B cell (primary cell): ENCODE measurements around the gene CA5A. TPM values are rescaled to one million over a fixed set of nuclear protein-coding genes. Genes with fewer than 3 reads are reported as not detected.

Experiments used
- ATAC-seq: fragments of 200-7000 bp; cut with Tn5 transposase; one replicate; pipeline ENCODE4 v1.10.0; 2021; ENCODE audit warnings: low read depth, mild to moderate bottlenecking, moderate number of reproducible peaks, moderate library complexity
- CTCF ChIA-PET: fragments of 350-600 bp; sonication (Branson Sonifier 250); formaldehyde crosslinking; loops from one replicate; lab custom pipeline; 2021; ENCODE audit warnings: antibody characterized with exemption, inconsistent platforms; lab: Charles Lee
- POLR2A ChIA-PET: fragments of 350-600 bp; sonication (Branson Sonifier 250); formaldehyde crosslinking; loops from one replicate; lab custom pipeline; 2021; ENCODE audit warnings: antibody characterized with exemption; lab: Charles Lee
- DNase-seq: peaks from one replicate; pipeline ENCODE4 v3.0.0; 2013
- H2AFZ ChIP-seq: 2 replicates; pipeline ENCODE4 v1.6.1; 2012; ENCODE audit warnings: mild to moderate bottlenecking, low read depth, low read length; ENCODE audit not compliant: insufficient read depth, poor library complexity, severe bottlenecking
- H3K27ac ChIP-seq, 2 donors: 1 replicate in 1 of 2; 2 replicates in 1 of 2; pipeline ENCODE4 v1.5.1; 2012 to 2013; ENCODE audit warnings: low read length in 2 of 2, mild to moderate bottlenecking in 2 of 2, moderate library complexity in 1 of 2
- H3K27me3 ChIP-seq, 4 experiments: fragments of 200-600 bp in 1 of 4; sonication (generic) in 1 of 4; replicated peaks in 1 of 4; 1 replicate in 2 of 4; 2 replicates in 2 of 4; pipeline versions ENCODE4 v1.6.1 to v1.7.0; 2013 to 2016; ENCODE audit warnings: low read length in 3 of 4, mild to moderate bottlenecking in 2 of 4, mixed read lengths in 1 of 4, moderate library complexity in 1 of 4; ENCODE audit not compliant: insufficient read depth in 4 of 4, control insufficient read depth in 3 of 4; ENCODE audit errors: control extremely low read depth in 1 of 4
- H3K36me3 ChIP-seq, 2 experiments: replicated peaks in 1 of 2; 1 replicate in 1 of 2; 2 replicates in 1 of 2; pipeline versions ENCODE4 v1.6.1 to v1.7.1; 2013; ENCODE audit warnings: low read length in 1 of 2; ENCODE audit not compliant: insufficient read depth in 2 of 2, control insufficient read depth in 1 of 2; ENCODE audit errors: control extremely low read depth in 1 of 2, extremely low read depth in 1 of 2
- H3K4me1 ChIP-seq, 2 donors: fragments of 200-600 bp in 1 of 2; sonication (generic) in 1 of 2; 1 replicate in 1 of 2; 2 replicates in 1 of 2; pipeline versions ENCODE4 v1.5.1 to v1.6.1; 2013 to 2017; ENCODE audit warnings: low read length in 2 of 2; ENCODE audit not compliant: control insufficient read depth in 2 of 2, insufficient read depth in 2 of 2
- H3K4me2 ChIP-seq: replicated peaks from 2 replicates; pipeline ENCODE3; 2012; ENCODE audit warnings: mild to moderate bottlenecking, low read depth, low read length; ENCODE audit not compliant: poor library complexity, severe bottlenecking
- H3K4me3 ChIP-seq, 5 experiments: fragments of 200-600 bp in 1 of 5; sonication (generic) in 1 of 5; 1 replicate in 3 of 5; 2 replicates in 2 of 5; pipeline versions ENCODE4 v1.5.1 to v1.7.0; 2011 to 2016; ENCODE audit warnings: low read length in 4 of 5, mild to moderate bottlenecking in 4 of 5, low read depth in 2 of 5, control low read depth in 1 of 5, moderate library complexity in 1 of 5; ENCODE audit not compliant: insufficient read depth in 1 of 5; ENCODE audit errors: control extremely low read depth in 1 of 5, extremely low read depth in 1 of 5
- H3K79me2 ChIP-seq: fragments of 200-600 bp; sonication (generic); one replicate; pipeline ENCODE4 v1.6.0; 2016; ENCODE audit warnings: low read length; ENCODE audit not compliant: control insufficient read depth, insufficient read depth
- H3K9ac ChIP-seq: fragments of 200-600 bp; sonication (generic); 2 replicates; pipeline ENCODE4 v1.6.1; 2017; ENCODE audit warnings: mild to moderate bottlenecking, low read length, moderate library complexity
- H3K9me3 ChIP-seq, 3 donors: one replicate each; pipeline versions ENCODE4 v1.6.1 to v1.7.1; 2013; ENCODE audit warnings: low read length in 2 of 3; ENCODE audit not compliant: control insufficient read depth in 2 of 3, insufficient read depth in 1 of 3; ENCODE audit errors: control extremely low read depth in 1 of 3
- H4K20me1 ChIP-seq: 2 replicates; pipeline ENCODE4 v1.6.0; 2012; ENCODE audit warnings: mild to moderate bottlenecking, low read length; ENCODE audit not compliant: insufficient read depth, control insufficient read depth, poor library complexity, severe bottlenecking
- H3K27ac Mint-ChIP-seq: one replicate; pipeline ENCODE4 v1.8.0; 2021; ENCODE audit warnings: mixed read lengths
- H3K27me3 Mint-ChIP-seq: one replicate; pipeline ENCODE4 v1.8.0; 2021; ENCODE audit warnings: mixed read lengths
- H3K4me1 Mint-ChIP-seq: one replicate; pipeline ENCODE4 v1.8.0; 2021; ENCODE audit warnings: mixed read lengths
- H3K4me3 Mint-ChIP-seq: one replicate; pipeline ENCODE4 v1.8.0; 2021; ENCODE audit warnings: mixed read lengths
- H3K9me3 Mint-ChIP-seq: one replicate; pipeline ENCODE4 v1.8.0; 2022; ENCODE audit warnings: mixed read lengths; ENCODE audit not compliant: insufficient read depth
- EZH2 ChIP-seq: IDR thresholded peaks from 2 replicates; pipeline ENCODE4 v1.6.1; 2012; ENCODE audit warnings: borderline replicate concordance, low read depth, mild to moderate bottlenecking, moderate library complexity, low read length; ENCODE audit not compliant: insufficient read depth, poor library complexity, severe bottlenecking
- WGBS: methylation state at CpG from one replicate; pipeline ENCODE4 v1.1.5; 2013; ENCODE audit warnings: missing lambda C conversion rate; ENCODE audit not compliant: insufficient coverage; 5-methylcytosine and 5-hydroxymethylcytosine counted together
- intact Hi-C: fragments of 100-400 bp; cut with micrococcal nuclease; formaldehyde crosslinking; loops from one replicate; pipeline ENCODE4 v1.10.0; 2022
- polyA plus RNA-seq: library from polyadenylated mRNA; depleted of rRNA; stranded (reverse); fragments of >200 nt; gene quantifications from 2 replicates; pipeline ENCODE4 v1.2.3, GENCODE V29; 2012
- total RNA-seq, 2 donors: library from RNA; stranded (reverse); fragments of 120-200 nt in 1 of 2; gene quantifications; 1 replicate in 1 of 2; 2 replicates in 1 of 2; pipeline versions ENCODE4 v1.2.3 to v1.2.4, GENCODE V29; 2013 to 2022
- TF ChIP-seq, protein P1 (sequence below): fragments of 200-600 bp; IDR thresholded peaks from one replicate; pipeline ENCODE4 v1.8.0; 2022; ENCODE audit warnings: antibody characterized with exemption, mild to moderate bottlenecking

Gene CA5A
- total and polyA plus RNA-seq, 2 donors (not counting 1 experiment from before 2014, with no cell fraction given) = 0.27 TPM; not detected in 1

- Histone ChIP-seq H3K27ac (no peak overlapping the region), H3K9me3 (no peaks in the 10 kb centered on the region), H4K20me1 (no peaks in the 10 kb centered on the region), H3K9ac (no peak overlapping the region), H3K36me3 (peaks cover 0 to 5% of the 10 kb centered on the region in 2 experiments), H3K4me3 (no peak overlapping the region), H3K79me2 (peaks cover 16% of the 10 kb centered on the region), H3K4me1 (peaks cover 0 to 18% of the 10 kb centered on the region in 2 donors), H3K4me2 (no peak overlapping the region), H3K27me3 (no peaks in the 10 kb centered on the region), H2AFZ (no peak overlapping the region)
- no peaks in the 10 kb centered on the region for H3K27me3 Mint-ChIP-seq
- H3K9me3 Mint-ChIP-seq = no peaks in the 10 kb centered on the region
- 85% methylated on average over 13 of the region's 13 CpGs for WGBS
- TF ChIP-seq, protein P1, sequence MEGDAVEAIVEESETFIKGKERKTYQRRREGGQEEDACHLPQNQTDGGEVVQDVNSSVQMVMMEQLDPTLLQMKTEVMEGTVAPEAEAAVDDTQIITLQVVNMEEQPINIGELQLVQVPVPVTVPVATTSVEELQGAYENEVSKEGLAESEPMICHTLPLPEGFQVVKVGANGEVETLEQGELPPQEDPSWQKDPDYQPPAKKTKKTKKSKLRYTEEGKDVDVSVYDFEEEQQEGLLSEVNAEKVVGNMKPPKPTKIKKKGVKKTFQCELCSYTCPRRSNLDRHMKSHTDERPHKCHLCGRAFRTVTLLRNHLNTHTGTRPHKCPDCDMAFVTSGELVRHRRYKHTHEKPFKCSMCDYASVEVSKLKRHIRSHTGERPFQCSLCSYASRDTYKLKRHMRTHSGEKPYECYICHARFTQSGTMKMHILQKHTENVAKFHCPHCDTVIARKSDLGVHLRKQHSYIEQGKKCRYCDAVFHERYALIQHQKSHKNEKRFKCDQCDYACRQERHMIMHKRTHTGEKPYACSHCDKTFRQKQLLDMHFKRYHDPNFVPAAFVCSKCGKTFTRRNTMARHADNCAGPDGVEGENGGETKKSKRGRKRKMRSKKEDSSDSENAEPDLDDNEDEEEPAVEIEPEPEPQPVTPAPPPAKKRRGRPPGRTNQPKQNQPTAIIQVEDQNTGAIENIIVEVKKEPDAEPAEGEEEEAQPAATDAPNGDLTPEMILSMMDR = no peak
- TF ChIP-seq EZH2 = no peak
- DNase-seq (no peak), ATAC-seq (no peak)
- H3K4me1 Mint-ChIP-seq = peaks cover 10% of the 10 kb centered on the region
- H3K4me3 Mint-ChIP-seq = no peak overlapping the region
- intact Hi-C loops = no loop called here
- H3K27ac Mint-ChIP-seq = no peak overlapping the region
- POLR2A ChIA-PET = no interaction called here
- CTCF ChIA-PET = no interaction called here
Observed at GRCh38 chr16:87844809-87845208, 91.5 kb downstream of the CA5A start.

DNA sequence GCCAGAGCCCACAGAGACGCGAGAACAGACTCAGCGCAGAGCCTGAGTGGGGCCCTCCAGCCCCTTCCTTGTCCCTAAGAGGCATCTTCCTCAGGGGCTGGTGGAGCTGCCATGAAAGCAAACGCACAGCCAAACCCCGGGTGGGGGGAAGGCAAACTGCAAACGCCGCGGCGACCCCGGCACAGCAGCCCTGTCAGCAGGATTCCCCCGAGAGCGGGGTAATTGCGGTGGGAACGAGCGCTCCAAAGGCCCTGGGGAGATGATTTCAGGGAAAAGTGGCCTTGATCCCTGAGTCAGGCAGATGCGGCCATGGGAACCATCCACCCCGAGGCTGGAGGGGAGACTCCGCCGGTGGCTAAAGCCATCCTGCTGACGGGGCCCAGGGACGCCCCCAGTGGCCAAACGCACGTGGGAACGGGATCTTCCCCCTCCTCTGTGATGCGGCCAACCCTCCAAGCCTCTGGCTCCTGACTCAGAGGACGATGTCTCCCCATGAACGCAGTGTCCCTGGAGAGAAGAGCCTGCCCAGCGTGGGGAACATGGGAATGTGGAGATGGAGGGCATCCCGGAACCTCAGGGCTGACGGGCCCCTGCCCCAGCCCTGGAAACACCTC, 92.1 kb downstream of the CA5A start:
- peaks cover 0 to 11% of the 10 kb centered on the region in 2 experiments for H3K36me3 ChIP-seq
- TF ChIP-seq, protein P1 = no peak
- no peak for TF ChIP-seq EZH2
- H3K9me3 ChIP-seq = no peaks in the 10 kb centered on the region
- CTCF ChIA-PET = no interaction called here
- no peak overlapping the region for H3K27ac Mint-ChIP-seq
- no peaks in the 10 kb centered on the region for H3K9me3 Mint-ChIP-seq
- no peak overlapping the region for H3K4me3 Mint-ChIP-seq
- H3K79me2 ChIP-seq = peaks cover 16% of the 10 kb centered on the region
- no peak overlapping the region for H3K27ac ChIP-seq
- 90% methylated on average over 28 of the region's 30 CpGs for WGBS
- intact Hi-C loops = no loop called here
- H4K20me1 ChIP-seq = no peaks in the 10 kb centered on the region
- H3K4me3 ChIP-seq = no peak overlapping the region
- no peak overlapping the region for H2AFZ ChIP-seq
- peaks cover 0 to 18% of the 10 kb centered on the region in 2 donors for H3K4me1 ChIP-seq
- no peaks in the 10 kb centered on the region for H3K27me3 ChIP-seq
- H3K4me2 ChIP-seq = no peak overlapping the region
- peaks cover 10% of the 10 kb centered on the region for H3K4me1 Mint-ChIP-seq
- no peaks in the 10 kb centered on the region for H3K27me3 Mint-ChIP-seq
- DNase-seq (no peak), ATAC-seq (no peak)
- no peak overlapping the region for H3K9ac ChIP-seq
- POLR2A ChIA-PET = no interaction called here
